Measurements from ENCODE around the gene SPIRE2. TPM values are rescaled to one million over a fixed set of nuclear protein-coding genes. Genes with fewer than 3 reads are reported as not detected.

SPIRE2 gene
- total and polyA plus RNA-seq, 2 donors (not counting 1 experiment from before 2014, with no cell fraction given) = 0.98 to 2.0 TPM

- peaks cover 54% of the 10 kb centered on the region for H4K20me1 ChIP-seq (ENCODE audit: control insufficient read depth, insufficient read depth, low read length, poor library complexity, severe bottlenecking)
- intact Hi-C loops (cut with micrococcal nuclease) = no loop called here
- CTCF ChIA-PET = no interaction called here
- no peak overlapping the region for H3K27ac ChIP-seq (ENCODE audit: low read length in 2 of 2)
- Mint-ChIP-seq H3K27ac (no peak overlapping the region), H3K4me3 (no peak overlapping the region), H3K27me3 (no peaks in the 10 kb centered on the region), H3K4me1 (no peaks in the 10 kb centered on the region), H3K9me3 (ENCODE audit: insufficient read depth) (no peaks in the 10 kb centered on the region)
- H3K79me2 ChIP-seq (ENCODE audit: control insufficient read depth, insufficient read depth, low read length) = peaks cover 27% of the 10 kb centered on the region
- H3K4me2 ChIP-seq (replicated peaks; ENCODE audit: low read depth, low read length, poor library complexity, severe bottlenecking) = no peak overlapping the region
- POLR2A ChIA-PET = no interaction called here
- TF ChIP-seq EZH2 (IDR thresholded peaks at IDR 0.05; ENCODE audit: borderline replicate concordance, insufficient read depth, low read depth, low read length, poor library complexity, severe bottlenecking) (no peak), CTCF (IDR thresholded peaks at IDR 0.05) (no peak)
- no peak overlapping the region for H2AFZ ChIP-seq (ENCODE audit: insufficient read depth, low read depth, low read length, poor library complexity, severe bottlenecking)
- 99% methylated on average over 8 of the region's 9 CpGs for WGBS (ENCODE audit: insufficient coverage)
- no peak overlapping the region for H3K4me3 ChIP-seq (ENCODE audit: control extremely low read depth in 1 of 5, extremely low read depth in 1 of 5, insufficient read depth in 1 of 5, low read depth in 2 of 5, low read length in 4 of 5)
- ATAC-seq (ENCODE audit: low read depth) (no peak), DNase-seq (no peak)
- H3K27me3 ChIP-seq (replicated peaks in 1 of 4; ENCODE audit: control extremely low read depth in 1 of 4, control insufficient read depth in 3 of 4, insufficient read depth in 4 of 4, low read length in 3 of 4) = no peaks in the 10 kb centered on the region
- no peaks in the 10 kb centered on the region for H3K9me3 ChIP-seq (ENCODE audit: control extremely low read depth in 1 of 3, control insufficient read depth in 2 of 3, insufficient read depth in 1 of 3, low read length in 2 of 3)
- H3K9ac ChIP-seq (ENCODE audit: low read length) = no peak overlapping the region
- peaks cover 3 to 73% of the 10 kb centered on the region in 2 experiments for H3K36me3 ChIP-seq (replicated peaks in 1 of 2; ENCODE audit: control extremely low read depth in 1 of 2, control insufficient read depth in 1 of 2, extremely low read depth in 1 of 2, insufficient read depth in 2 of 2, low read length in 1 of 2)
- H3K4me1 ChIP-seq (ENCODE audit: control insufficient read depth in 2 of 2, insufficient read depth in 2 of 2, low read length in 2 of 2) = no peaks in the 10 kb centered on the region
Measured at GRCh38 chr16:89892635-89893034, 64.4 kb downstream of the SPIRE2 start.

- no peaks in the 10 kb centered on the region for H3K27me3 ChIP-seq (replicated peaks in 1 of 4; ENCODE audit: control extremely low read depth in 1 of 4, control insufficient read depth in 3 of 4, insufficient read depth in 4 of 4, low read length in 3 of 4)
- no peaks in the 10 kb centered on the region for H3K9me3 Mint-ChIP-seq (ENCODE audit: insufficient read depth)
- H3K4me3 ChIP-seq (ENCODE audit: control extremely low read depth in 1 of 5, extremely low read depth in 1 of 5, insufficient read depth in 1 of 5, low read depth in 2 of 5, low read length in 4 of 5) = no peak overlapping the region
- peaks cover 3 to 83% of the 10 kb centered on the region in 2 experiments for H3K36me3 ChIP-seq (replicated peaks in 1 of 2; ENCODE audit: control extremely low read depth in 1 of 2, control insufficient read depth in 1 of 2, extremely low read depth in 1 of 2, insufficient read depth in 2 of 2, low read length in 1 of 2)
- no peaks in the 10 kb centered on the region for H3K9me3 ChIP-seq (ENCODE audit: control extremely low read depth in 1 of 3, control insufficient read depth in 2 of 3, insufficient read depth in 1 of 3, low read length in 2 of 3)
- H3K4me1 ChIP-seq (ENCODE audit: control insufficient read depth in 2 of 2, insufficient read depth in 2 of 2, low read length in 2 of 2) = no peaks in the 10 kb centered on the region
- CTCF ChIA-PET = no interaction called here
- POLR2A ChIA-PET = no interaction called here
- H4K20me1 ChIP-seq (ENCODE audit: control insufficient read depth, insufficient read depth, low read length, poor library complexity, severe bottlenecking) = peaks cover 64% of the 10 kb centered on the region
- H3K4me2 ChIP-seq (replicated peaks; ENCODE audit: low read depth, low read length, poor library complexity, severe bottlenecking) = no peak overlapping the region
- H3K27me3 Mint-ChIP-seq = no peaks in the 10 kb centered on the region
- H3K4me3 Mint-ChIP-seq = no peak overlapping the region
- no peak overlapping the region for H3K9ac ChIP-seq (ENCODE audit: low read length)
- DNase-seq = peak; percentile 18
- H3K79me2 ChIP-seq (ENCODE audit: control insufficient read depth, insufficient read depth, low read length) = peaks cover 27% of the 10 kb centered on the region
- H2AFZ ChIP-seq (ENCODE audit: insufficient read depth, low read depth, low read length, poor library complexity, severe bottlenecking) = no peak overlapping the region
- no peak overlapping the region for H3K27ac Mint-ChIP-seq
- no peak for ATAC-seq (ENCODE audit: low read depth)
- WGBS (ENCODE audit: insufficient coverage) = 98% methylated on average over 45 of the region's 45 CpGs
- H3K27ac ChIP-seq (ENCODE audit: low read length in 2 of 2) = no peak overlapping the region
- intact Hi-C loops (cut with micrococcal nuclease) = no loop called here
- H3K4me1 Mint-ChIP-seq = no peaks in the 10 kb centered on the region
- no peak for TF ChIP-seq EZH2 (IDR thresholded peaks at IDR 0.05; ENCODE audit: borderline replicate concordance, insufficient read depth, low read depth, low read length, poor library complexity, severe bottlenecking)
- no peak for TF ChIP-seq CTCF (IDR thresholded peaks at IDR 0.05)
Measured at GRCh38 chr16:89893642-89894548, 65.6 kb downstream of the SPIRE2 start.
